Fibroblast of lung (primary cell): ENCODE measurements around the gene PLXNA2. TPM values are rescaled to one million over a fixed set of nuclear protein-coding genes. Genes with fewer than 3 reads are reported as not detected.

Experiments
- DNase-seq, 2 donors: peaks; one replicate each; pipeline versions ENCODE4 v3.0.0 to v3.0.0-alpha.2; 2010; ENCODE audit warnings: low read depth in 2 of 2
- H2AFZ ChIP-seq: 2 replicates; pipeline ENCODE4 v1.5.1; 2012; ENCODE audit warnings: low read length, control low read depth, inconsistent platforms
- H3K27ac ChIP-seq: 2 replicates; pipeline ENCODE4 v1.5.1; 2011; ENCODE audit warnings: low read length, control low read depth; ENCODE audit not compliant: insufficient read depth
- H3K27me3 ChIP-seq: 2 replicates; pipeline ENCODE4 v1.5.1; 2011; ENCODE audit warnings: mild to moderate bottlenecking, low read length; ENCODE audit not compliant: control insufficient read depth, insufficient read depth
- H3K36me3 ChIP-seq: 2 replicates; pipeline ENCODE4 v1.5.1; 2011; ENCODE audit warnings: low read length; ENCODE audit not compliant: control insufficient read depth, insufficient read depth
- H3K4me1 ChIP-seq: 2 replicates; pipeline ENCODE4 v1.5.1; 2011; ENCODE audit warnings: low read length; ENCODE audit not compliant: control insufficient read depth, insufficient read depth; ENCODE audit errors: extremely low read depth
- H3K4me2 ChIP-seq: 2 replicates; pipeline ENCODE4 v1.5.1; 2011; ENCODE audit warnings: low read length, control low read depth; ENCODE audit not compliant: insufficient read depth; ENCODE audit errors: extremely low read depth
- H3K4me3 ChIP-seq, 4 experiments: fragments of 200-600 bp in 1 of 4; sonication (generic) in 1 of 4; replicated peaks in 1 of 4; 2 replicates each; pipeline ENCODE4 v1.5.1; 2011 to 2016; ENCODE audit warnings: low read length in 4 of 4, low read depth in 3 of 4, mild to moderate bottlenecking in 3 of 4, control low read depth in 2 of 4, inconsistent platforms in 1 of 4, mixed read lengths in 1 of 4; ENCODE audit not compliant: insufficient read depth in 1 of 4; ENCODE audit errors: control extremely low read depth in 1 of 4
- H3K79me2 ChIP-seq: 2 replicates; pipeline ENCODE4 v1.5.1; 2012; ENCODE audit warnings: mild to moderate bottlenecking, low read length, inconsistent platforms; ENCODE audit not compliant: control insufficient read depth, insufficient read depth
- H3K9ac ChIP-seq: 2 replicates; pipeline ENCODE4 v1.5.1; 2011; ENCODE audit warnings: mild to moderate bottlenecking, low read length, control low read depth; ENCODE audit not compliant: insufficient read depth
- H3K9me3 ChIP-seq: 2 replicates; pipeline ENCODE4 v1.5.1; 2012; ENCODE audit warnings: low read depth, low read length; ENCODE audit not compliant: control insufficient read depth, insufficient read depth
- H4K20me1 ChIP-seq: 2 replicates; pipeline ENCODE4 v1.5.1; 2011; ENCODE audit warnings: low read length; ENCODE audit not compliant: control insufficient read depth, insufficient read depth; ENCODE audit errors: extremely low read depth
- EZH2 ChIP-seq: IDR thresholded peaks from 2 replicates; pipeline ENCODE4 v1.5.1; 2012; ENCODE audit warnings: low read length, control low read depth, mild to moderate bottlenecking; ENCODE audit errors: missing control alignments
- polyA plus RNA-seq, 2 donors: library from polyadenylated mRNA; depleted of rRNA in 1 of 2; stranded (reverse) in 1 of 2; unstranded in 1 of 2; fragments of >200 nt; gene quantifications; 2 replicates each; pipeline ENCODE4 v1.2.1, GENCODE V29; 2011 to 2012; ENCODE audit warnings: missing spikeins in 1 of 2
- total RNA-seq: library from RNA; depleted of rRNA; stranded (reverse); fragments of >200 nt; gene quantifications from 2 replicates; pipeline ENCODE4 v1.2.1, GENCODE V29; 2014
- TF ChIP-seq, protein P1 (sequence below), 2 donors: IDR thresholded peaks in 1 of 2; conservative IDR thresholded peaks in 1 of 2; 1 replicate in 1 of 2; 2 replicates in 1 of 2; pipeline ENCODE4 v1.5.1; 2011 to 2012; ENCODE audit warnings: low read length in 2 of 2, control low read depth in 1 of 2, inconsistent platforms in 1 of 2, low read depth in 1 of 2, mild to moderate bottlenecking in 1 of 2

The PLXNA2 gene
- total and polyA plus RNA-seq, 2 donors (not counting 1 experiment from before 2014, with no cell fraction given) = 0.43 to 2.0 TPM

DNA sequence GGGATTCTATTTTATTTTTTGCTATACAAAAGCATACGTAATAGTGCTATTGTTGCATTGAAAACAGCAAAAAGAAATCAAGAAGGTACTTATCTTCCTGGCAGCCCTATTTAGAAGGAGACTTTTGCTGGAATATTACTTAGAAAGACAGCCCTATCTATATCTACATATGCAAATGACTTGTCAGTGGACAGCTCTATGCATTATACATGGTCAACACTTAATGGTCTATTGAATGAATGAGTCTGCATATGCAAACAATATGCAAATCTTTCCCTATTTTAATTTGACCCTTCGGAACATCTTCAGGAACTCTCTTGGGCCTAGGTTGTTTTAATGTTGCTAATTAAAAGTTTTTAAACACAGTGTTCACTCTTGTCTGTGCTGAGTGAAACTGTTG is 110.8 kb downstream of the PLXNA2 start:
- Histone ChIP-seq H3K79me2 (no peaks in the 10 kb centered on the region), H2AFZ (no peak overlapping the region), H3K27ac (no peak overlapping the region), H3K4me2 (no peak overlapping the region), H3K4me1 (no peaks in the 10 kb centered on the region), H3K4me3 (no peak overlapping the region), H3K9me3 (no peaks in the 10 kb centered on the region), H4K20me1 (no peaks in the 10 kb centered on the region), H3K27me3 (no peaks in the 10 kb centered on the region), H3K9ac (no peak overlapping the region), H3K36me3 (no peaks in the 10 kb centered on the region)
- TF ChIP-seq, protein P1, sequence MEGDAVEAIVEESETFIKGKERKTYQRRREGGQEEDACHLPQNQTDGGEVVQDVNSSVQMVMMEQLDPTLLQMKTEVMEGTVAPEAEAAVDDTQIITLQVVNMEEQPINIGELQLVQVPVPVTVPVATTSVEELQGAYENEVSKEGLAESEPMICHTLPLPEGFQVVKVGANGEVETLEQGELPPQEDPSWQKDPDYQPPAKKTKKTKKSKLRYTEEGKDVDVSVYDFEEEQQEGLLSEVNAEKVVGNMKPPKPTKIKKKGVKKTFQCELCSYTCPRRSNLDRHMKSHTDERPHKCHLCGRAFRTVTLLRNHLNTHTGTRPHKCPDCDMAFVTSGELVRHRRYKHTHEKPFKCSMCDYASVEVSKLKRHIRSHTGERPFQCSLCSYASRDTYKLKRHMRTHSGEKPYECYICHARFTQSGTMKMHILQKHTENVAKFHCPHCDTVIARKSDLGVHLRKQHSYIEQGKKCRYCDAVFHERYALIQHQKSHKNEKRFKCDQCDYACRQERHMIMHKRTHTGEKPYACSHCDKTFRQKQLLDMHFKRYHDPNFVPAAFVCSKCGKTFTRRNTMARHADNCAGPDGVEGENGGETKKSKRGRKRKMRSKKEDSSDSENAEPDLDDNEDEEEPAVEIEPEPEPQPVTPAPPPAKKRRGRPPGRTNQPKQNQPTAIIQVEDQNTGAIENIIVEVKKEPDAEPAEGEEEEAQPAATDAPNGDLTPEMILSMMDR (conservative IDR thresholded peaks at IDR 0.05 in 1 of 2, IDR thresholded peaks at IDR 0.05 in 1 of 2; ENCODE audit: low read depth in 1 of 2, low read length in 2 of 2) = no peak
- no peak for TF ChIP-seq EZH2
- no peak for DNase-seq

DNA sequence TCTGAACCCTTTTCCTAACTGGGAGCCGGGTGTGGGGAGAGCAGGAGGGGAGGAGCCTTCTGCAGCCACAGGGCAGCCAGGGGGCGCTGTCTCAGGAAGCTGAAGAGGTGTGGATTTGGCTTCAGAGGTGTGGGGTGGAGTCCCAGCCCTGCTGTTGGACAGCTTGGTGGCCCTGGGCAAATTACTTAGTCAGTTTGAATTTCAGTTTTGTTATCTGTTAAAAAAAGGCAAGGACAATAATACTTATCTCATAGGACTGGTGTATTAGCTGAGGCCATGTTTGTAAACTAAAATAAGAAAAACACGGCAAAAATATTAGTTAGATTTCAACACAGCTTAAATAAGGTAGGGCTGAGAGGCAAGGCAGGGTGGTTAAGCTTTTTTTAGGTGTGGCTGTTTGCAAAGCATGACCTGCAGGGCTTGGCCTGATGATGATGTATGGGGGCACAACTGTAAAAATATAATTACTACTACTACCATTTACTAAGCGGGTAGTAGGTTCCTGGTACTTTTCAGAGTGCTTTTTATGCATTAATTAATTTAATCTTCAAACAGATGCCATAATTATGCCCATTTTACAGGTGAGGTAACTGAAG is 111.8 kb downstream of the PLXNA2 start:
- no peaks in the 10 kb centered on the region for H3K36me3 ChIP-seq
- no peaks in the 10 kb centered on the region for H4K20me1 ChIP-seq
- no peak overlapping the region for H3K9ac ChIP-seq
- H2AFZ ChIP-seq = no peak overlapping the region
- no peak overlapping the region for H3K4me2 ChIP-seq
- TF ChIP-seq EZH2 = no peak
- TF ChIP-seq, protein P1 (conservative IDR thresholded peaks at IDR 0.05 in 1 of 2, IDR thresholded peaks at IDR 0.05 in 1 of 2; ENCODE audit: low read depth in 1 of 2, low read length in 2 of 2) = peak; percentile 67 to 86
- DNase-seq = peak; percentile 66
- no peaks in the 10 kb centered on the region for H3K4me1 ChIP-seq
- H3K9me3 ChIP-seq = no peaks in the 10 kb centered on the region
- H3K4me3 ChIP-seq = no peak overlapping the region
- no peak overlapping the region for H3K27ac ChIP-seq
- H3K27me3 ChIP-seq = no peaks in the 10 kb centered on the region
- no peaks in the 10 kb centered on the region for H3K79me2 ChIP-seq

DNA sequence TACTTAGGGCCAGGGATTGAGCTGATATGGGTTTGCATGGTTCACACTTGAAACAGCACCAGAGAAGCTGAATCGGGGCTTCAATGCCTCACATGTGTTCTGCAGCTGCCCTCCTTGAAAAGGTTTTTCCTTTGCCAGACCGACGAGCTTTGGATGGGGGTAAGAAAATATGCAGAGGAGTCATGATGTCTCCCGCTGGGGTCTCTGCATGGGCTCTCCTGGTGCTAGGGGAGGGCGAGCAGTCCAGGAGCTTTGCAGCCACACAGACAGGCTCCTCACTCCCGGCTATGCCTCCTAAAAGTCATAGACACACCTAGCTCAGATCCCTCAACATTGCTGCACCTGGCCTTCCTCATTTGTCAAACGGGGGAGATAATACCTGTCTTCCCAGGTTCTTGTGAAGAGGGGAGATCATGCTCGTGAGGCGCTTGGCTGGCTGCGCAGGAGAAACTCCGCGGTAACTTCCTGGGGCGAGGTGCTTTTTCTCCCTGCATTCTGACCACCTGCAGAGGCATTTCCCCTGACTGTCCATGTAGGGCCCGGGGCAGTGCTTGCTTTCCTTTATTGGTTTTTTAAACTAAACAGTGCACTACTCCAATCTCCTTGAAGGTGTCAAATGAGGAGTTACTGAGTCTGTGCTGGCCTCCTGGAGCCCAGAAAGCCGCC is 112.4 kb downstream of the PLXNA2 start:
- Histone ChIP-seq H3K79me2 (no peaks in the 10 kb centered on the region), H2AFZ (no peak overlapping the region), H3K4me3 (no peak overlapping the region), H3K27me3 (no peaks in the 10 kb centered on the region), H3K27ac (no peak overlapping the region), H3K9ac (no peak overlapping the region), H3K9me3 (no peaks in the 10 kb centered on the region), H3K4me1 (no peaks in the 10 kb centered on the region), H3K36me3 (no peaks in the 10 kb centered on the region), H4K20me1 (no peaks in the 10 kb centered on the region), H3K4me2 (no peak overlapping the region)
- no peak for DNase-seq
- no peak for TF ChIP-seq EZH2
- TF ChIP-seq, protein P1 (conservative IDR thresholded peaks at IDR 0.05 in 1 of 2, IDR thresholded peaks at IDR 0.05 in 1 of 2; ENCODE audit: low read depth in 1 of 2, low read length in 2 of 2) = no peak
